Measurements from ENCODE around the gene ZBED1.
"Not testable (repeated sequence)": the region's sequence is repeated elsewhere in the genome, so short reads cannot be mapped to it uniquely, and the experiment has no call there.

The ZBED1 gene

GRCh38 chrX:2517055-2517454 lies 16.3 kb upstream of the ZBED1 start:
- DNase-seq = no peak

DNA sequence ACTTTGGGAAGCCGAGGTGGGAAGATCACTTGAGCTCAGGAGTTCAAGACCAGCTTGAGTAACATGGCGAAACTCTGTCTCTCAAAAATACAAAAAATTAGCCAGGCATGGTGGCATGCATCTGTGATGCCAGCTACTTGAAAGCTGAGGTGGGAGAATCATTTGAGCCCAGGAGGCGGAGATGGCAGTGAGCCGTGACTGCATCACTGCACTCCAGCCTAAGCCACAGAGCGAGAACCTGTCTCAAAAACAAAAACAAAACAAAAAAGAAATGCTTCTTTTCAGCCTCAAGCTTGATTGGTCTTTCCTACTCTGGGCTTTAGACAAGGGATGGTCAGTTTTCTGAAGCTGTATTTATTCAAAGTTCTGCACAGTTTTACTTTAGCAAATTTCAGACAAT lies 15.8 kb upstream of the ZBED1 start:
- no peak for DNase-seq

- DNase-seq = no peak
Observed at GRCh38 chrX:2514131-2514530, 13.4 kb upstream of the ZBED1 start.

- no peak for DNase-seq
Observed at GRCh38 chrX:2513121-2513664, 12.4 kb upstream of the ZBED1 start.

DNA sequence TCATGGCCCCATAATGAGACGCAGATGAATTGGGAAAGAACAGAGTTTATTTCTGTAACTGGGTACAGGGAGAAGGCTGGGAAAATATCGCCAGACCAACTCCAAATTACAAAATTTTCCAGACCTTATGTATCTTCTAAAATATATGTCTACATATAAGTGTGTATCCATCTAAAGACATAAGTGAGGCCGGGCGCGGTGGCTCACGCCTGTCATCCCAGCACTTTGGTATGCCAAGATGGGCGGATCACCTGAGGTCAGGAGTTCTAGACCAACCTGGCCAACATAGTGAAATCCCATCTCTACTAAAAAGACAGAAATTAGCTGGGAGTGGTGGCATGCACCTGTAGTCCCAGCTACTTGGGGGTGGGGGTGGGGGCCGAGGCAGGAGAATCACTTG lies 11.7 kb upstream of the ZBED1 start:
- no peak for DNase-seq

- no peak for DNase-seq
Observed at GRCh38 chrX:2511326-2511725, 10.6 kb upstream of the ZBED1 start.

DNA sequence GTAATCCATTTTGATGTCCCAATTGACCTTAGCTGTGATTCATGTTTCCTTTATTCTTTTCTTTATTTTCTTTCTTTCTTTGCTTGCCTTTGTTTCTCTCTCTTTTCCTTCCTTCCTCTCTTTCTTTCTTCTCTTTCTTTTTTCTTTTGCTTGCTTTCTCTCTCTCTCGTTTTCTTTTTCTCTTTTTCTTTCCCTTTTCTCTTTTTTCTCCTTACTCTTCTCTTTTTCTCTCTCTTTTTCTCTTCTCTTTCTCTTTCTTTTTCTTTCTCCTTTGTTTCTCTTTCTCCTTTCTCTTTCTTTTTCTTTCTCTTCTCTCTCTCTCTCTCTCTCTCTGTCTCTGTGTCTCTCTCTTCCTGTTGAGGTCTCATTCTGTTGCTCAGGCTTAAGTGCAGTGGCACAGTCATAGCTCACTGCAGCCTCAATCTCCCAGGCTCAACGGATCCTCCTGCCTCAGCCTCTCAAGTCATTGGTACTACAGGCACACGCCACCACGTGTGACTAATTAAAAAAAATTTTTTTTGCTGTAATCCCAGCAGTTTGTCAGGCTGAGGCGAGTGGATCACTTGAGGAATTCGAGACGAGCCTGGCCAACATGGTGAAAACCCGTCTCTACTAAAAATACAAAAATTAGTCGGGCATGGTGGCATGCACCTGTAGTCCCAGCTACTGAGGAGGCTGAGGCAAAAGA lies 8.0 kb upstream of the ZBED1 start:
- no peak for DNase-seq

- DNase-seq = no peak
Observed at GRCh38 chrX:2507904-2508627, 7.3 kb upstream of the ZBED1 start.

- DNase-seq = no peak
Observed at GRCh38 chrX:2507196-2507595, 6.4 kb upstream of the ZBED1 start.

DNA sequence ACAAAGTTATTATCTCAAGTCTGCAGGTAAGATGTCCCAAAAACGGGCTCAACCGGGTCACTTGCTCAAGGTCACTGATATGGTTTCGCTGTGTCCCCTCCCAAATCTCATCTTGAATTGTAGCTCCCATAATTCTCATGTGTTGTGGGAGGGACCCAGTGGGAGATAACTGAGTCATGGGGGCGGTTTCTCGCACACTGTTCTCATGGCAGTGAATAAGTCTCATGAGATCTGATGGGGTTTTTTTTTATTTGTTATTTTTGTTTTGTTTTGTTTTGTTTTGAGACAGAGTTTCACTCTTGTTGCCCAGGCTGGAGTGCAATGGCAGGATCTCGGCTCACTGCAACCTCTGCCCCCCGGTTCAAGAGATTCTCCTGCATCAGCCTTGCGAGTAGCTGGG lies 4.6 kb upstream of the ZBED1 start:
- not testable (repeated sequence) for DNase-seq

DNA sequence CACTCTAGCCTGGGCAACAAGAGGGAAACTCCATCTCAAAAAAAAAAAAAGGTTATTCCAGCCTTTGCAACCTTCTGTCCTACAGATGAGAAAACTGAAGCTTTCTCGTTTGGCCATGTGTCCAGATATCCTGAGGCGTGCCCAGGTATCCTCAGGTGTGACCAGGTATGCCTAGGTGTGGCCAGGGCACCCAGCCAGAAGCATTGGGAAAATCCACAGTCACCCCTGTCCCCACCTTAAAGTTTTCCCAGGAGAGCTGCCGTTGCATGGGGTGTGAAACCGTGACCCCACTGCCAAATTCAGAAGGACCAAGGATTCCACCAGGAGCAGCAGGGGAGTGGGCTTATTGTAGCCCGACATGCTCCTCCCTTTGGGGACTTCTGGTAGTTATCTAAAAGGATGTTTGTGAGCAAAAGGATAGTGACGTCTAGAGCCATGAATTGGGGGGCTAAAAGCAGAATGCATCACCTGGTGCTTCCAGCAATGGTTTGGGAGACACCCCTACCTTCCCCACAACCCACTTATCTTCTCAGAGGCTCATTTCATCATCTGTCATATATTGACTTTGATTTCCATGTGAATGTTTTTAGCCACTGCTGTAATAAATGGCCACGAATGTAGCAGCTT lies 4.0 kb upstream of the ZBED1 start:
- DNase-seq = no peak

GRCh38 chrX:2503591-2504500 lies 3.1 kb upstream of the ZBED1 start:
- DNase-seq = no peak

DNA sequence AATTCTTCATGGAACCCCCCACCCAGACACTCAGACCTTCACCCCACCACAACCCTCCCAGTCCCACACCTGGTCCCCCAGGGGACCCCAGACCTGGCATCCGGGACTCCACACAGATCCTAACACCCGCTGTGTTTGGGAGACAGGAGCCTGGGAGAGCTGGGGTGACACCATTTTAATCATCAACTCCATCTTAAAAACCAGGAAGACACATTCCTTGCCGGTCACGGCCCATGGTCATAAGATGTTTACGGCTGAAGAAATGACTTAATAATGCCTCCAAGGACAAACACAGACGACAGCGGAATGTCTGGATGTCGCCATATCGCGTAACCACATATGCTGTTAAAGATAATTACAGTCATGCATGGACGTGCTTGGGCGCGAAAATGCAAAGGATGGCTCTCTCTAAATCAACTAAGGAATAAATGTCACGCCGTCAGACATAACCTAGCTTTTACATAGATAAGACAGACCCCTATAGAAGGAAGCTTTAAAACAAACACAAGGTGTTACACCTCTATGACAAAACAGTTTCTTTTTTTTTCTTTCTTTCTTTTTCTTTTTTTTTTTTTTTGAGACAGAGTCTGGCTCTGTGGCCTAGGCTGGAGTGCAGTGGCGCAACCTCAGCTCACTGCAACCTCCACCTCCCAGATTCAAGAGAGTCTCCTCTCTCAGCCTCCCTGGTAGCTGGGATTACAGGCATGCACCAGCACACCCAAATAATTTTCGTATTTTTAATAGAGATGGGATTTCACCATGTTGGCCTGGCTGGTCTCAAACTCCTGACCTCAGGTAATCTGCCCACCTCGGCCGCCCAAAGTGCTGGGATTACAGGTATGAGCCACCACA lies 2.1 kb upstream of the ZBED1 start:
- no peak for DNase-seq

GRCh38 chrX:2502120-2502667 lies 1.4 kb upstream of the ZBED1 start:
- DNase-seq = no peak

GRCh38 chrX:2501559-2502102 lies 855 bp upstream of the ZBED1 start:
- no peak for DNase-seq

GRCh38 chrX:2500091-2500802 lies 529 bp downstream of the ZBED1 start:
- no peak for DNase-seq

DNA sequence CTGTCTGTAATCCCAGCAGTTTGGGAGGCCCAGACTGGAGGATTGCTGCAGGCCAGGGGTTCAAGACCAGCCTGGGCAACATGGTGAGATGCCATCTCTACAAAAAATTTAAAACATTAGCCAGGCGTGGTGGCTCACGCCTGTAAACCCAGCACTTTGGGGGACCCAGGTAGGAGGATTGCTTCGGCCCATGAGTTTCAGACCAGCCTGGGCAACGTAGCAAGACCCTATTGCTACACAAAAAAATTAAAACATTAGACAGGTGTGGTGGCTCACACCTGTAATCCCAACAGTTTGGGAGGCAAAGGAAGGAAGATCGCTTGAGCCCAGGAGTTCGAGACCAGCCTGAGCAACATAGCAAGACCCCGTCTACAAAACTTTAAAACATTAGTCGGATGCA lies 1.3 kb downstream of the ZBED1 start:
- DNase-seq = no peak

DNA sequence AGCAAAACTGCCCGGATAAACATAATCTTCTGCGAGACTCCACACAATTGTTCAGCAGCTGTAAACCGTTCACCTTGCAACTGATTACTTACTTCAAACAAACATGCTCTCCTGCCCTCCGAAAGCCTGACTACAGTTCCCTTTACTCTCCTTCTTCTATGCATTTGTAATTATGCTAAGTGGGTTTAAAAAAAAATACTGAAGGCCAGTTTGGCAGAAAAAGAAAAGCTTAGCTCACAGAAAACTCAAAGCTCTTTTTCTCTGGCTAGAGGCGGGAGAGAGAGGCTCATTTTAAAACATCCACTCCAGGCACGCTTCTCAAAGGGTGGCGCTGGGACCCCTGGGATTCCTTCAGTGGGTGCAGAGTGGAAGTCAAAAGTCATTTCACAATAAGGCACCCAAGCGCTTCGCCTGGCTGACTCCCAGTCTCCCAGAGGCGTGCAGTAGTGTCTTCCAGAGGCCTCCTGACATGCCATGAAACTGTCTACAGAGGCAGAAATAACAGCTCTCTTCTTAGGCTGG lies 1.9 kb downstream of the ZBED1 start:
- no peak for DNase-seq

DNA sequence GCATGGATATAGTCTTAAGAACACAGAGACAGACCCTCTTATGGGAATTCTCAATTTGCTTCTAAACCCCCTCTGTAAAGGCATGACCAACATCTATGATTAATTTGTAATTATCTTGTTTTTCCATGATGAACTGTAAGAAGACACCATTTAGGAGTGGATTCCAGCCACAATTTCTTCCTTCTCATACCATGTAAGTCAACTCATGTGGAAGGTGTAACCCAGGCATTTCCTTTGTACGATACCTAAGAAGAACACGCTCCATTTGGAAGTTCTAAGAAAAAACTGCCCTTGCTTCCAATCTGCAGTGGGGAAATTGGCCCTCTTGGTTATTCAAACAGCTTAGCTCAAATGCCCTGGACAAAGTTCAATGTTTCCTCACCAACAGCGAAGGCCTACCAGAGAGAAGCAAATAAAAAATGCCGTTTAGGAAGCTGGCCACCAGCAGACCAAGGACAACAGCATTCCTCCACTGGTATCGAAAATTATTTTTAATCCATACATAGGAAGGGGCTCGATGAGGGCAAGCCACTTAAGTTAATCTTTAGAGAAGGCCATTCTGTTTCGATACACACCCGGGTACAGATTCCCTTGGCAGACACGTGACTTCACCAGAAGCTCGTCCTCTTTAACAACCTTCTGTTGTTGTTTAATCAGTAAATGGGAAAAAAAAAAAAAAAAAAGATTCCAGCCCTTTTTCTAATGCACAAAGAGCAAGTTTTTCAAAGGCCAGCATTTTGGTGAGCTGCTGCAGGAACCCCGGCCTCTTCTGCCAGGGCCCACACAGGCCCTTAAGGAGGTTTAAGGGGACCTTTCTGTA lies 2.6 kb downstream of the ZBED1 start:
- no peak for DNase-seq

Measured in effector CD8-positive, alpha-beta T cell (primary cell).